ENCODE measurements around the gene CLEC1A. TPM values are rescaled to one million over a fixed set of nuclear protein-coding genes. Genes with fewer than 3 reads are reported as not detected.

The CLEC1A gene
- total RNA-seq, 4 donors from 2014 or later: 0.76 to 4.2 (median 1.9) TPM; not detected in 1

GRCh38 chr12:10102322-10102721, 3.5 kb upstream of the CLEC1A start:
- no peaks in the 10 kb centered on the region for H3K9me3 ChIP-seq
- no peaks in the 10 kb centered on the region for H3K27me3 ChIP-seq
- no peak overlapping the region for H3K4me3 ChIP-seq
- H3K4me1 ChIP-seq: peaks cover 0 to 35% (median 12%) of the 10 kb centered on the region in 3 donors
- no peaks in the 10 kb centered on the region for H3K36me3 ChIP-seq
- DNase-seq: no peak
- H3K27ac ChIP-seq: no peak overlapping the region
- TF ChIP-seq POLR2A (IDR thresholded peaks at IDR 0.05): no peak
- TF ChIP-seq, protein P1, sequence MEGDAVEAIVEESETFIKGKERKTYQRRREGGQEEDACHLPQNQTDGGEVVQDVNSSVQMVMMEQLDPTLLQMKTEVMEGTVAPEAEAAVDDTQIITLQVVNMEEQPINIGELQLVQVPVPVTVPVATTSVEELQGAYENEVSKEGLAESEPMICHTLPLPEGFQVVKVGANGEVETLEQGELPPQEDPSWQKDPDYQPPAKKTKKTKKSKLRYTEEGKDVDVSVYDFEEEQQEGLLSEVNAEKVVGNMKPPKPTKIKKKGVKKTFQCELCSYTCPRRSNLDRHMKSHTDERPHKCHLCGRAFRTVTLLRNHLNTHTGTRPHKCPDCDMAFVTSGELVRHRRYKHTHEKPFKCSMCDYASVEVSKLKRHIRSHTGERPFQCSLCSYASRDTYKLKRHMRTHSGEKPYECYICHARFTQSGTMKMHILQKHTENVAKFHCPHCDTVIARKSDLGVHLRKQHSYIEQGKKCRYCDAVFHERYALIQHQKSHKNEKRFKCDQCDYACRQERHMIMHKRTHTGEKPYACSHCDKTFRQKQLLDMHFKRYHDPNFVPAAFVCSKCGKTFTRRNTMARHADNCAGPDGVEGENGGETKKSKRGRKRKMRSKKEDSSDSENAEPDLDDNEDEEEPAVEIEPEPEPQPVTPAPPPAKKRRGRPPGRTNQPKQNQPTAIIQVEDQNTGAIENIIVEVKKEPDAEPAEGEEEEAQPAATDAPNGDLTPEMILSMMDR (IDR thresholded peaks at IDR 0.05): no peak
- WGBS, 2 donors: 83% methylated on average over 1 of the region's 2 CpGs; no CpG with 5 or more reads in 1 of the 2 donors
- intact Hi-C loops (cut with DNase I): no loop called here

DNA sequence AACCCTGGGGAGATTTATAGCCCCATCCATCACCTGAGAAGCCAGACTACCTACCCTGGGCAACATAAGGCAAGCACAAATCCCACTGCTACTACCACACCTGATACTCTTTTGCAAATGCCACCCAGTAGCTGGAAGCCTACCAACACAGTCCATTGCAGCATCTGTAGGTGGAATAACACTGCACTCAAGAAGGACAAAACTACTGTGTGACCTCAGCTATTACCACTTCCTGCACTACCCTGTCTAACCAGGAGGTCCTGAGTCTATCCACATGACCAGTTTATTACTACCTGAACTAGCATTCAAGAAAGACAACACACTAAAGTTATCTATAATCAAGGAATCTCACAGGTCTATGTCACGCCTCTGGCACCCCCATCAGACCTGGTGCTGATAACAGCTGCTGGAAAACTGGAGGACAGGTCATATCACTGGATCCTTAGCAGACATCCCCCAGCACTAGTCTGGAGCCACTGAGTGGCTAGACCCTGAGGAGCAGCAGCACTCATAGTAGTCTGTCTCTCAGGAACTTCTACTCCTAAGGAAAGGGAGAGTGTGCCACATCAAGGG, 2.9 kb upstream of the CLEC1A start:
- H3K27me3 ChIP-seq: no peaks in the 10 kb centered on the region
- TF ChIP-seq, protein P1 (IDR thresholded peaks at IDR 0.05): no peak
- no peak for TF ChIP-seq POLR2A (IDR thresholded peaks at IDR 0.05)
- intact Hi-C loops (cut with DNase I): no loop called here
- no peak overlapping the region for H3K4me3 ChIP-seq
- WGBS, 2 donors: 100% methylated on average over 1 of the region's 1 CpG
- no peaks in the 10 kb centered on the region for H3K36me3 ChIP-seq
- no peak for DNase-seq
- no peaks in the 10 kb centered on the region for H3K9me3 ChIP-seq
- H3K27ac ChIP-seq: peak overlapping the region in 3 of 4 donors; percentile 45 to 64 (median 48)
- peaks cover 0 to 35% (median 12%) of the 10 kb centered on the region in 3 donors for H3K4me1 ChIP-seq

- intact Hi-C loops (cut with DNase I): no loop called here
- no peak for DNase-seq
- Histone ChIP-seq H3K27ac (peak overlapping the region; percentile 24 to 64 (median 46)), H3K4me1 (peaks cover 0 to 35% (median 12%) of the 10 kb centered on the region in 3 donors), H3K4me3 (no peak overlapping the region), H3K36me3 (no peaks in the 10 kb centered on the region), H3K27me3 (no peaks in the 10 kb centered on the region), H3K9me3 (no peaks in the 10 kb centered on the region)
- TF ChIP-seq, protein P1 (IDR thresholded peaks at IDR 0.05): no peak
- TF ChIP-seq POLR2A (IDR thresholded peaks at IDR 0.05): no peak
- 25 to 28% methylated on average over 2 to 5 of the region's 5 CpGs for WGBS, 2 donors
Measured at GRCh38 chr12:10101042-10101579, 2.3 kb upstream of the CLEC1A start.

GRCh38 chr12:10097521-10097920, 1.3 kb downstream of the CLEC1A start:
- peak overlapping the region in 2 of 4 donors; percentile 30 to 49 for H3K4me3 ChIP-seq

DNA sequence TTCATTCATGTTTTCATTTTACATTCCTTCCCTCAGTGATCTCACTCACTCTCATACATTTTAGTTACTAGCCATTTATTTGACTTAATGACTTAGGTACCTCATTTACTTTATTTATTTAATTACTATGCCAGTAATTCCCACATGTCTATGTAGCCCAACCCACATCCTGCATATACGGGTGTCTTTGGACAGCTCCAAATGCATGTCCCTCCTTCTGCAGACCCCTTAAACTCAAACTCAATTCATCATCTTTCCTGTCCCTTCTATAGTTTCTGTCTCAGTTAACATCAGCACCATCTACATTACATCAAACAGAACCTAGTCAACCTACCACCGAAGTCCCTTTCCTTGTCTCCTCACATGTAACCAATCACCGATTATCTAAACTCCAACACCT, 2.8 kb downstream of the CLEC1A start:
- no peaks in the 10 kb centered on the region for H3K9me3 ChIP-seq
- H3K4me1 ChIP-seq: peaks cover 0 to 23% (median 2%) of the 10 kb centered on the region in 3 donors
- DNase-seq: no peak
- intact Hi-C loops (cut with DNase I): no loop called here
- H3K36me3 ChIP-seq: no peaks in the 10 kb centered on the region
- no peaks in the 10 kb centered on the region for H3K27me3 ChIP-seq
- TF ChIP-seq, protein P1 (IDR thresholded peaks at IDR 0.05): no peak
- TF ChIP-seq POLR2A (IDR thresholded peaks at IDR 0.05): no peak
- WGBS, 2 donors: 81 to 89% methylated on average over 3 of the region's 3 CpGs
- H3K4me3 ChIP-seq: peak overlapping the region in 2 of 4 donors; percentile 30 to 49
- H3K27ac ChIP-seq: peak overlapping the region in 2 of 4 donors; percentile 65 to 69

More at GRCh38 chr12:10097521-10097920, 1.3 kb downstream of the CLEC1A start:
- no peak for DNase-seq
- Histone ChIP-seq H3K4me1 (peaks cover 0 to 35% (median 12%) of the 10 kb centered on the region in 3 donors), H3K27ac (peak overlapping the region in 3 of 4 donors; percentile 65 to 74 (median 69)), H3K27me3 (no peaks in the 10 kb centered on the region), H3K36me3 (no peaks in the 10 kb centered on the region), H3K9me3 (no peaks in the 10 kb centered on the region)
- TF ChIP-seq, protein P1 (IDR thresholded peaks at IDR 0.05): no peak
- TF ChIP-seq POLR2A (IDR thresholded peaks at IDR 0.05): no peak
- intact Hi-C loops (cut with DNase I): no loop called here
- WGBS, 2 donors: 48 to 49% methylated on average over 3 of the region's 3 CpGs
